GM12878 (cell line): ENCODE data around the gene STPG3. TPM values are rescaled to one million over a fixed set of nuclear protein-coding genes. Genes with fewer than 3 reads are reported as not detected.

Source experiments
- ATF7 ChIP-seq: fragments of 450-650 bp; IDR thresholded peaks from 2 replicates; pipeline ENCODE4 v1.6.1; 2016; ENCODE audit warnings: low read depth, mild to moderate bottlenecking
- BMI1 ChIP-seq: fragments of 450-650 bp; IDR thresholded peaks from 2 replicates; pipeline ENCODE4 v1.6.1; 2016; ENCODE audit warnings: mild to moderate bottlenecking, moderate library complexity, borderline replicate concordance
- CBFB ChIP-seq: IDR thresholded peaks from 2 replicates; pipeline ENCODE4 v1.6.1; 2016; ENCODE audit warnings: antibody characterized with exemption, low read depth
- CBX3 ChIP-seq: fragments of 200-600 bp; sonication (generic); IDR thresholded peaks from 2 replicates; pipeline ENCODE4 v1.6.1; 2016; ENCODE audit warnings: low read depth, borderline replicate concordance
- CBX5 ChIP-seq: sonication (generic); IDR thresholded peaks from 2 replicates; pipeline ENCODE4 v1.6.1; 2016; ENCODE audit warnings: low read depth, moderate library complexity, mild to moderate bottlenecking, inconsistent platforms
- EP300 ChIP-seq, 2 experiments: fragments of 150-350 bp in 1 of 2; IDR thresholded peaks; 2 replicates each; pipeline ENCODE4 v1.6.1; 2011 to 2012; ENCODE audit warnings: low read depth in 2 of 2, low read length in 2 of 2, borderline replicate concordance in 1 of 2, improper control_type of control experiment in 1 of 2, inconsistent platforms in 1 of 2; ENCODE audit not compliant: control insufficient read depth in 1 of 2
- IRF4 ChIP-seq: IDR thresholded peaks from 2 replicates; pipeline ENCODE4 v1.6.1; 2011; ENCODE audit warnings: low read depth, low read length
- MYB ChIP-seq: fragments of 150-350 bp; IDR thresholded peaks from 2 replicates; pipeline ENCODE4 v1.6.1; 2014; ENCODE audit warnings: mild to moderate bottlenecking, low read depth, low read length, borderline replicate concordance
- NFYB ChIP-seq: IDR thresholded peaks from 2 replicates; pipeline ENCODE4 v1.6.1; 2011; ENCODE audit warnings: low read depth, mild to moderate bottlenecking, low read length, improper control_type of control experiment, moderate library complexity; ENCODE audit not compliant: insufficient read depth
- SIN3A ChIP-seq: IDR thresholded peaks from 2 replicates; pipeline ENCODE4 v1.6.1; 2012; ENCODE audit warnings: low read depth, low read length, improper control_type of control experiment
- SMAD1 ChIP-seq: fragments of 450-650 bp; IDR thresholded peaks from 2 replicates; pipeline ENCODE4 v1.6.1; 2018; ENCODE audit warnings: mild to moderate bottlenecking, low read depth; ENCODE audit not compliant: partially characterized antibody
- SMARCA5 ChIP-seq: fragments of 450-650 bp; IDR thresholded peaks from 2 replicates; pipeline ENCODE4 v1.6.1; 2017; ENCODE audit warnings: mild to moderate bottlenecking
- SREBF2 ChIP-seq: IDR thresholded peaks from 2 replicates; pipeline ENCODE4 v1.6.1; 2012; ENCODE audit warnings: mild to moderate bottlenecking, low read length
- STAT1 ChIP-seq: fragments of 450-650 bp; conservative IDR thresholded peaks from 2 replicates; pipeline ENCODE4 v1.6.1; 2014; ENCODE audit warnings: antibody characterized with exemption, mild to moderate bottlenecking
- ZNF207 ChIP-seq: fragments of 450-650 bp; IDR thresholded peaks from 2 replicates; pipeline ENCODE4 v1.6.1; 2014; ENCODE audit warnings: antibody characterized with exemption, mild to moderate bottlenecking, borderline replicate concordance
- ZNF217 ChIP-seq: fragments of 450-650 bp; IDR thresholded peaks from 2 replicates; pipeline ENCODE4 v1.6.1; 2017; ENCODE audit warnings: antibody characterized with exemption, mild to moderate bottlenecking
- ZNF24 ChIP-seq: fragments of 450-650 bp; IDR thresholded peaks from 2 replicates; pipeline ENCODE4 v1.6.1; 2017; ENCODE audit warnings: antibody characterized with exemption, mild to moderate bottlenecking
- polyA plus RNA-seq, 11 experiments: library from polyadenylated mRNA; depleted of rRNA in 4 of 11; unstranded in 6 of 11; stranded (reverse) in 5 of 11; fragments of >200 nt; fragmentation: Nextera tagmentation in 4 of 11; fragmentation: Illumina TruSeq in 1 of 11; extraction: Ambion mirVana in 4 of 11; extraction: Trizol in 1 of 11; gene quantifications; 1 replicate in 1 of 11; 2 replicates in 10 of 11; pipeline versions ENCODE4 v1.2.1 to v1.2.3, GENCODE V29; 2011 to 2016; ENCODE audit warnings: inconsistent platforms in 2 of 11, missing spikeins in 2 of 11, low read depth in 1 of 11
- total RNA-seq, 4 experiments: library from RNA; depleted of rRNA in 3 of 4; stranded (reverse); fragments of >200 nt in 3 of 4; fragmentation: Illumina TruSeq in 1 of 4; extraction: Trizol in 1 of 4; gene quantifications; 2 replicates each; pipeline versions ENCODE4 v1.2.1 to v1.2.3, GENCODE V29; 2013 to 2021
- TF ChIP-seq, protein P1 (sequence below): fragments of 450-650 bp; IDR thresholded peaks from 2 replicates; pipeline ENCODE4 v1.6.1; 2016; ENCODE audit warnings: mild to moderate bottlenecking
- TF ChIP-seq, protein P2 (sequence below): fragments of 450-650 bp; IDR thresholded peaks from 2 replicates; pipeline ENCODE4 v1.6.1; 2017; ENCODE audit warnings: low read depth, mild to moderate bottlenecking, moderate library complexity
- TF ChIP-seq, protein P3 (sequence below): IDR thresholded peaks from 2 replicates; pipeline ENCODE4 v1.6.1; 2011; ENCODE audit warnings: borderline replicate concordance, low read depth, mild to moderate bottlenecking, moderate library complexity, low read length; ENCODE audit not compliant: insufficient read depth, poor library complexity, severe bottlenecking
- TF ChIP-seq, protein P4 (sequence below): fragments of 450-650 bp; IDR thresholded peaks from 2 replicates; pipeline ENCODE4 v1.6.1; 2018; ENCODE audit warnings: mild to moderate bottlenecking, low read depth, moderate library complexity; ENCODE audit not compliant: partially characterized antibody

STPG3 gene
- total and polyA plus RNA-seq, 10 of the 15 experiments (the other 5 are each of a cell fraction or from before 2014, with no cell fraction given): not detected

DNA sequence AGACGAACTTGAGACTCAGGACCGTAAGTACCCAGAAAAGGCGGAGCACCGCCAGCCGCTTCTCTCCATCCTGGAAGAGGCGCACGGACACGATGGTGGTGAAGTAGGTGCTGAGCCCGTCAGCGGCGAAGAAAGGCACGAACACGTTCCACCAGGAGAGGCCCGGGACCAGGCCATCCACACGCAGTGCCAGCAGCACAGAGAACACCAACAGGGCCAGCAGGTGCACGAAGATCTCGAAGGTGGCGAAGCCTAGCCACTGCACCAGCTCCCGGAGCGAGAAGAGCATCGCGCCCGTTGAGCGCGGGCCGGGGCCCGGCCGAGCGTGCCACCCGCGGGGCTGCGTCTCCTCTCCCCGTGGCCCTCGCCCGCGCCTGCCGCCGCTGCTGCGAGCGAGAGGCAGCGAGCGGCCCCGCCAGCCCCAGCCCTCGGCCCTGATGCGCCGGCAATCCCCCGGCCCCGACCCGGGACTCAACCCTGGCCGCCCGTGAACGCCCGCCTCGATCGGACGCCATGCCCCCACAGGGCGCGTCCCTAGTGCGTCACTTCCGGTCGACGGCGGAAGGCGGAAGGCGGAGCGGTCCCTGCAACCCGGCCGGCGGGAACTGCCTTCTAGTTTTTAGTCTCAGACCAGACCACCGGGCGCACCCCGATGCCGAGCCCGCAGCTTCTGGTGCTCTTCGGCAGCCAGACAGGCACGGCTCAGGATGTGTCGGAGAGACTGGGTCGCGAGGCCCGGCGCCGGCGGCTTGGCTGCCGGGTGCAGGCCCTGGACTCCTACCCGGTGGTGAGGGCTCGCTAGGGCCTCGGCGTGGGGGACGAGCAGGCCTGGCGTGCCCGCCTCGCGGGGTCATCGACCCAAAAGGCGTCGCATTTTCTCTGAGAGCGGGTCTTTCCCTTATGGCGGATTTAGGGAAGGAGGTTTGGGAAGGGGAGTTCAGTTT, 45.7 kb upstream of the STPG3 start, which contains the start of the genes NDOR1 and TMEM203 (continued):
- no peak for TF ChIP-seq EP300 (IDR thresholded peaks at IDR 0.05; ENCODE audit: borderline replicate concordance in 1 of 2, control insufficient read depth in 1 of 2, low read depth in 2 of 2, low read length in 2 of 2)
- no peak for TF ChIP-seq NFYB
- no peak for TF ChIP-seq BMI1
- TF ChIP-seq MYB: no peak
- no peak for TF ChIP-seq CBX3
- TF ChIP-seq SREBF2: no peak
- TF ChIP-seq STAT1: peak; percentile 35; the same call in 1 of the 2 replicates
- TF ChIP-seq, protein P1, sequence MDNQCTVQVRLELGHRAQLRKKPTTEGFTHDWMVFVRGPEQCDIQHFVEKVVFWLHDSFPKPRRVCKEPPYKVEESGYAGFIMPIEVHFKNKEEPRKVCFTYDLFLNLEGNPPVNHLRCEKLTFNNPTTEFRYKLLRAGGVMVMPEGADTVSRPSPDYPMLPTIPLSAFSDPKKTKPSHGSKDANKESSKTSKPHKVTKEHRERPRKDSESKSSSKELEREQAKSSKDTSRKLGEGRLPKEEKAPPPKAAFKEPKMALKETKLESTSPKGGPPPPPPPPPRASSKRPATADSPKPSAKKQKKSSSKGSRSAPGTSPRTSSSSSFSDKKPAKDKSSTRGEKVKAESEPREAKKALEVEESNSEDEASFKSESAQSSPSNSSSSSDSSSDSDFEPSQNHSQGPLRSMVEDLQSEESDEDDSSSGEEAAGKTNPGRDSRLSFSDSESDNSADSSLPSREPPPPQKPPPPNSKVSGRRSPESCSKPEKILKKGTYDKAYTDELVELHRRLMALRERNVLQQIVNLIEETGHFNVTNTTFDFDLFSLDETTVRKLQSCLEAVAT: no peak
- TF ChIP-seq SMAD1: no peak
- 0 out of 2 replicates have a peak, but pooled peaks have one; percentile 25 for TF ChIP-seq CBFB
- TF ChIP-seq ZNF24: no peak; the same call in 1 of the 2 replicates
- TF ChIP-seq CBX5: no peak
- TF ChIP-seq SIN3A: peak; percentile 95
- peak; percentile 31; the same call in 1 of the 2 replicates for TF ChIP-seq ZNF217
- TF ChIP-seq SMARCA5: peak; percentile 69; the same call in 1 of the 2 replicates
- no peak for TF ChIP-seq IRF4
- peak; percentile 93 for TF ChIP-seq ZNF207
- no peak for TF ChIP-seq ATF7
- TF ChIP-seq, protein P2, sequence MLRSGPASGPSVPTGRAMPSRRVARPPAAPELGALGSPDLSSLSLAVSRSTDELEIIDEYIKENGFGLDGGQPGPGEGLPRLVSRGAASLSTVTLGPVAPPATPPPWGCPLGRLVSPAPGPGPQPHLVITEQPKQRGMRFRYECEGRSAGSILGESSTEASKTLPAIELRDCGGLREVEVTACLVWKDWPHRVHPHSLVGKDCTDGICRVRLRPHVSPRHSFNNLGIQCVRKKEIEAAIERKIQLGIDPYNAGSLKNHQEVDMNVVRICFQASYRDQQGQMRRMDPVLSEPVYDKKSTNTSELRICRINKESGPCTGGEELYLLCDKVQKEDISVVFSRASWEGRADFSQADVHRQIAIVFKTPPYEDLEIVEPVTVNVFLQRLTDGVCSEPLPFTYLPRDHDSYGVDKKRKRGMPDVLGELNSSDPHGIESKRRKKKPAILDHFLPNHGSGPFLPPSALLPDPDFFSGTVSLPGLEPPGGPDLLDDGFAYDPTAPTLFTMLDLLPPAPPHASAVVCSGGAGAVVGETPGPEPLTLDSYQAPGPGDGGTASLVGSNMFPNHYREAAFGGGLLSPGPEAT: peak; percentile 94
- TF ChIP-seq, protein P3, sequence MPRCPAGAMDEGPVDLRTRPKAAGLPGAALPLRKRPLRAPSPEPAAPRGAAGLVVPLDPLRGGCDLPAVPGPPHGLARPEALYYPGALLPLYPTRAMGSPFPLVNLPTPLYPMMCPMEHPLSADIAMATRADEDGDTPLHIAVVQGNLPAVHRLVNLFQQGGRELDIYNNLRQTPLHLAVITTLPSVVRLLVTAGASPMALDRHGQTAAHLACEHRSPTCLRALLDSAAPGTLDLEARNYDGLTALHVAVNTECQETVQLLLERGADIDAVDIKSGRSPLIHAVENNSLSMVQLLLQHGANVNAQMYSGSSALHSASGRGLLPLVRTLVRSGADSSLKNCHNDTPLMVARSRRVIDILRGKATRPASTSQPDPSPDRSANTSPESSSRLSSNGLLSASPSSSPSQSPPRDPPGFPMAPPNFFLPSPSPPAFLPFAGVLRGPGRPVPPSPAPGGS: no peak
- TF ChIP-seq, protein P4, sequence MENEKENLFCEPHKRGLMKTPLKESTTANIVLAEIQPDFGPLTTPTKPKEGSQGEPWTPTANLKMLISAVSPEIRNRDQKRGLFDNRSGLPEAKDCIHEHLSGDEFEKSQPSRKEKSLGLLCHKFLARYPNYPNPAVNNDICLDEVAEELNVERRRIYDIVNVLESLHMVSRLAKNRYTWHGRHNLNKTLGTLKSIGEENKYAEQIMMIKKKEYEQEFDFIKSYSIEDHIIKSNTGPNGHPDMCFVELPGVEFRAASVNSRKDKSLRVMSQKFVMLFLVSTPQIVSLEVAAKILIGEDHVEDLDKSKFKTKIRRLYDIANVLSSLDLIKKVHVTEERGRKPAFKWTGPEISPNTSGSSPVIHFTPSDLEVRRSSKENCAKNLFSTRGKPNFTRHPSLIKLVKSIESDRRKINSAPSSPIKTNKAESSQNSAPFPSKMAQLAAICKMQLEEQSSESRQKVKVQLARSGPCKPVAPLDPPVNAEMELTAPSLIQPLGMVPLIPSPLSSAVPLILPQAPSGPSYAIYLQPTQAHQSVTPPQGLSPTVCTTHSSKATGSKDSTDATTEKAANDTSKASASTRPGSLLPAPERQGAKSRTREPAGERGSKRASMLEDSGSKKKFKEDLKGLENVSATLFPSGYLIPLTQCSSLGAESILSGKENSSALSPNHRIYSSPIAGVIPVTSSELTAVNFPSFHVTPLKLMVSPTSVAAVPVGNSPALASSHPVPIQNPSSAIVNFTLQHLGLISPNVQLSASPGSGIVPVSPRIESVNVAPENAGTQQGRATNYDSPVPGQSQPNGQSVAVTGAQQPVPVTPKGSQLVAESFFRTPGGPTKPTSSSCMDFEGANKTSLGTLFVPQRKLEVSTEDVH: peak; percentile 92
